C1 segment of cervical spinal cord (tissue), 14 donors: ENCODE results near the gene PTBP3.

Experiments
- DNase-seq, 14 donors: peaks; one replicate each; lab custom pipeline; 2025; lab: John Stamatoyannopoulos, UW

PTBP3 gene

DNA sequence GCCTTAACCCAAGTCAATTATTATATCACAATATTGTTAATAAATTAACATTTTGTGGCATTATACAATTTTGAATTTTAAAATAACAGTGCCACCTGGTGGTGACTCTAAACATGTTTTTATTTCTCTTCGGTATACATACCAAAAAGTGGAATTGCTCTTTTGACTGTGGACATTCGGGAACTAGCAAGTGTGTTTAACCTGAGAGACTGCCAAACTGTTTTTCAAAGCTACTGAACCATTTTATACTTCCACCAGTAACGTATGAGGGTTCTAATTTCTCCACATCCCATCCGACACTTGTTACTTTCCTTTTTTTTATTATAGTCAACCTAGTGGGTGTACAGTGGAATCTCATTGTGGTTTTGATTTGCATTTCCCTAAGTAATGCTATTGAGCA lies 28.2 kb upstream of the PTBP3 start:
- DNase-seq: peak in 2 of 14 donors; percentile 6

DNA sequence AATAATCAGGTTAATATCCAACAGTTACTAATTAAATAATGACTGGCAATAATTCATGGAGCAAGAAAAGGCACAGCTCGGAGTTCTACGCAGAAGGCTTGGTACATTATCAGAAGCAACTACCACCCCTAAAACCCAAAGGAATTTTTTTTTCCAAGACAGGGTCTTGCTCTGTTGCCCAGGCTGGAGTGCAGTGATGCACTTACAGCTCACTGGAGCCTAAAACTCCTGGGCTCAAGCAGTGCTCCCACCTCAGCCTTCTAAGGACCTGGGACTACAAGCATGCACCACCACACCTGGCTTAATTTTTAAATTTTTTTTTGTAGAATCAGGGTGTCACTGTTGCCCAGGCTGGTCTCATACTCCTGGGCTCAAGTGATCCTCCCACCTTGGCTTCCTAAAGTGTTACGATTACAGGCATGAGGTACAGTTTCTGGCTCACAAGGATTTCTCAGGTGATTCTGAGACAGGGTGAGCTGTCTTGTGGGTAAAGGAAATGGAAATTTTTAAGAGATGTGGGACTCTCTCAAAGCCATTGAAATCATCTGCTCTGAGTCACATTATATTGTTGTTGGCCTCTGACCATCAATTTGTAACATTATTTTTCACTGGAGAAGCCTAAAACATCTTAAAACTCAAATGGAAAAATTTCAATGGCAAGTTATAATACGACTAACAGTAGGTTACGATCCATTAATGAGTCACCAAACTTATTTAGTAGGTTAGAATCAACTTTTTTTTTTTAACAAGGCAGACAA lies 26.8 kb upstream of the PTBP3 start:
- DNase-seq: no peak

- no peak for DNase-seq
Observed at GRCh38 chr9:112355427-112355897, 22.0 kb upstream of the PTBP3 start.

DNA sequence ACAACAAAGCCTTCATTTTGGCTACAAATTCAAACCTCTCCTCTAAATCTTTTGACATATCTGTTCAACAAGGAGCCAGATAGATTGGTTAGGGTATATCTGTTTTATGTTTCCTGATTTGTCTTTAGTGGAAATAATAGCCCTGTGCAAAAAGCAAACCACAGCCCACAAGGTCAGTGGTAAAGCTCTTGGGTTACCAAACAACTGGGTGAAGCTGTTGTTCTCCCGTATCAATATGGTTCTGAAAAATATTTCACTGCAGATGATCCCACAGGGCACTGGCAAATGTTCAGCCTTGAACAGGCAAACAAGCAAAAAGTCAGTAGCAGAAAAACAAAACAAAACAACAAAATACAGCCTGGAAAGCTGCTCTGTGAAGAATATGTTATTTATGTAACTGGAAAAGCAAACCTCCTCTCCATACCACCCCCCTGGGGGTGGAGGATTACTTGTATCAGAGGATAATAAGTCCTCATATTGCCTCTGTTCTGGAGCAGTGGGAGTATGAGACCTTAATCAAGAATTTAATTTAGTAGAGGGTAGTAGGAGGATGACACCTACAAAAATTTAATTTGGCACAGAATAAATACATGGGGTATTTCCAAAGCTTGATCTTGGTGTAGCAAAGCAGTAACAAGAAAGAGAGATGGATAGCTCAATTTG lies 20.8 kb upstream of the PTBP3 start:
- no peak for DNase-seq

- no peak for DNase-seq
Observed at GRCh38 chr9:112352209-112352608, 18.8 kb upstream of the PTBP3 start.

GRCh38 chr9:112351184-112351583 lies 17.8 kb upstream of the PTBP3 start:
- no peak for DNase-seq

DNA sequence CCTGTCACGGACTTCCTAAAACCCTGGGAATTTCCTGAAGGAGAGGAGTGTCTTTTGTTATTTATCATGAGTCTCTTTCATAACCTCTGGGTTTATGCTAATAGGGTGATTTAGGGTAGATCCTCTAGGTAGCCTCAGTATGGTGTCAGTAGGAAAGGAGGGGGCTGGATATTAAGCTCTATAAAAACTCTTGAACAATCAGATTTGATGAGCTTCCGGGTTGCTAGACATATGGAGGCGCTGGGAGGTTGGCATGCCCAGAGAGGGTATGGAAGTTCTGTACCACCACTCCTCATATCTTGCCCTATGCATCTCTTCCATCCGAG lies 15.6 kb upstream of the PTBP3 start:
- DNase-seq: no peak

- peak; percentile 0 to 80 (median 66) for DNase-seq
Observed at GRCh38 chr9:112348257-112349007, 15.0 kb upstream of the PTBP3 start.

DNA sequence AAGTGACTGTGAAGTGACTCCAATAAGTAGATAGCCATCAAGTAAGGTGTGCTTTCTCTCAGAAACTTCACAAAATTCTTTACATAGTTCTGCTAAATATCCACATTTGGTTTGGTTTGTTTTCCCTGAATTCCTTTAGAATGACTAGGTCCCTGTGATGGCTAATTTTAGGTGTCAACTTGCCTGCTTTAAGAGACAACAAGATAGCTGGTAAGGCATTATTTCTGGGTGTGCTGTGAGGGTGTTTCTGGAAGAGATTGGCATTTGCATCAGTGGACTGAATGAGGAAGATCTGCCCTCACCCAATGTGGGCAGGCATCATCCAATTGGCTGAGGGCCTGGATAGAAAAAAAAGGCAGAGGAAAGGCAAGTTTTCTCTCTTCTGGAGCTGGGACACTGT lies 8.3 kb upstream of the PTBP3 start:
- DNase-seq: no peak

DNA sequence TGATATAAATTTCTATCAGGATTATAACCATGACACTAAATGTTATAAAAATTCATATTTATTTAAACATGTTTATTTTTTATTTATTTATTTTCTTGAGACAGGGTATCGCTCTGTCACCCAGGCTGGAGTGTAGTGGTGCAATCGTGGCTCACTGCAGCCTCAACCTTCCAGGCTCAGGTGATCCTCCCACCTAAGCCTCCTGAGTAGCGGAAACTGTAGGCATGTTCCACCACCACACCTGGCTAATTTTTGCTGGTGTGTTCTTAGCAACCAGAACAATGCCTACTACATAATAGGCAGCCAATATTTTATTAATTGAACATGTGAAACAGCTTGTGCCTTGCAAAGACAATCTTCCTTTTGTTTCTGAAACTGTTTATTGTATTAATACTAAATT lies 6.5 kb upstream of the PTBP3 start:
- no peak for DNase-seq

DNA sequence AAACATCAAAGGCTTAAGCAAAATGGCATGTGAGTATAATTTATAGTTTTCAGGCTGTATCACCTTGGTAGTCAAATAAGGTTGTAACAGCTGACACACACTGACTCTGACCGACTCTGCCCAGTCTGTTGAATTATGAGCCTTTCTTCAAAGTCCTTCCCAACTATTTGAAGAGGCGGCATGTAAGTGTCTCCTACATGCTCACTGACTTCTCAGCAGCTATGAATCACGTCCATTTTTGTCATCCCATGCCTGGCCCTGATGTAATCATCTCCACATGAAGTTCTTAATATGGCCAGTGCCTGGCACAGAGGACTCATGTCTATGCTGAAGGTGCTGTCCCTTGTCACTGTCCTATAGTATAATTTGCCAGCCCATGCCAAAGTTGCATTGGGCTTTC lies 5.1 kb upstream of the PTBP3 start:
- DNase-seq: no peak

DNA sequence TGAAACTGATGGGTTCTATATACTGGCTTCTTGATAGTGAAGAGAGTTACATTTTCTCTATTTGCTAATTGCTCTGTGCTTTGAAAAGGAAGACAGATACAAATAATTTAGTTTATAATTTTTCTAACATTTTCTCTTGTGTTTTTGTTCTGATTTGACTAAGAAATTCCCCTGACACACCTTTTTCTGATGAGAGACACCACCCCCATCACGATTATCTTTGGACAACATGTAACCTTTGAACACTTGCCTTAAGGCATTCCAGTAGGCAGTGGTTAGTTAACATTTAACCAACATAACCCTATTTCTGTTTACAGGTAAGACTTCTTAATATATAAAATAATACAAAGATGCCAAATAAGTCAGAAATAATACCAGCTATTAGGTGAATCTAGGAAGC lies 4.1 kb upstream of the PTBP3 start:
- no peak for DNase-seq

GRCh38 chr9:112334432-112334841 lies 1.0 kb upstream of the PTBP3 start:
- peak in 1 of 14 donors; percentile 13 for DNase-seq

DNA sequence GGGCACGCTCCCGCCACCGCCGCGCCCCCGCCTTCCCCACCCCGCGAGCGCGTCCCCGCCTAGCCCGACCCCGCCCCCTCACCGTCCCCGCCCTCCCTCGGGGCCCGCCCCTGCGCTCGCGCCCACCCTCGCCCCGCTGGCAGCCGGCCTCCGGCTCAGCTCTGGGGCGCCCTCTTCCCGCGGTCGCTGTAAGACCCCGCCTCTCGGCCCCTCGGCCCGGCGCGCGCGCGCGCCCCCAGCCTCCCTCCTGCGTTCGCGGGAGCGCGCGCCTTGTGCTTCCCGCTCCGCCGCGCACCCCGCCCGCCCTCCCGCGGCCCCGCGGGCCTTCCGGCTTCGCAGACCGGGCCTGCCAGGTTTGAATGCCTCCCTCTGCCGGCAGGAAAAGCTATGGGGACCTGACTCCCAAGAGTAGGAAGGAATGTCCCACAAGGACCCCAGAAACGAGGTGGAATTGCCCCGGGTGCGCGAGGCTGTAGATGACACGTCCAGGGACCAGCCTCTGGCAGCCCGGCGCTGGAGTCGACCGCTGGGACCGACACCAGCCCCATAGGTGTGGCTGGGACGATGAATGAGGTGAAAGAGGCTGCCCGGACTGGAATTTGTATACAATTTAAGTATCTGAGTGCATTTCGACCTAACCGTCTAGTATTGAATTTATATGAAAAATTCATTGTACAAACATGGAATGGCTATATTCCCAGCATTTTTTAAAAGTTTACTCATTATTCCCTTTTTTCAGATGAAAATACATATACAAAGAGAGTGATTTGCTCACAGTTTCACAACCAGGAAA lies 416 bp upstream of the PTBP3 start:
- peak; percentile 62 to 97 (median 89) for DNase-seq

GRCh38 chr9:112332674-112332976 lies 794 bp downstream of the PTBP3 start:
- DNase-seq: peak in 1 of 14 donors; percentile 51

DNA sequence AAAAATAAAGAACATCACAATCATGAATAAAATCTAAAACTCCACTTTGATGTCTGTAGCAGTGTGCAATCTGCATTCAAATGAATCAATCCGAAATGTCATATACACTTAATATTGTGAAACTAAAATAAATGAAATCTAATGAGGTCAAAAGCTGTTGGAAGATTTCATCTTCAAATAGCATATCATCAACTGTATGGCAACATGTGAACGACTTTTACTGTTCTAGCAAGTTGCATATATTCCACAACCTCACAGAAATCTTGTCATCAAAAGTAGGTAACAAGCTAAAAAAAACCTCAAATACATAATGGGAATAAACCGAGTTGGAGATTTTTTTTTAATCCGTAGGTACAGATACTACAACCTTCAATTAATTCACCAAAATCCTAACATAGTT lies 1.2 kb downstream of the PTBP3 start:
- DNase-seq: peak in 1 of 14 donors; percentile 30

GRCh38 chr9:112331674-112331952 lies 1.8 kb downstream of the PTBP3 start:
- peak in 1 of 14 donors; percentile 8 for DNase-seq

GRCh38 chr9:112328545-112328944 lies 4.9 kb downstream of the PTBP3 start:
- no peak for DNase-seq

DNA sequence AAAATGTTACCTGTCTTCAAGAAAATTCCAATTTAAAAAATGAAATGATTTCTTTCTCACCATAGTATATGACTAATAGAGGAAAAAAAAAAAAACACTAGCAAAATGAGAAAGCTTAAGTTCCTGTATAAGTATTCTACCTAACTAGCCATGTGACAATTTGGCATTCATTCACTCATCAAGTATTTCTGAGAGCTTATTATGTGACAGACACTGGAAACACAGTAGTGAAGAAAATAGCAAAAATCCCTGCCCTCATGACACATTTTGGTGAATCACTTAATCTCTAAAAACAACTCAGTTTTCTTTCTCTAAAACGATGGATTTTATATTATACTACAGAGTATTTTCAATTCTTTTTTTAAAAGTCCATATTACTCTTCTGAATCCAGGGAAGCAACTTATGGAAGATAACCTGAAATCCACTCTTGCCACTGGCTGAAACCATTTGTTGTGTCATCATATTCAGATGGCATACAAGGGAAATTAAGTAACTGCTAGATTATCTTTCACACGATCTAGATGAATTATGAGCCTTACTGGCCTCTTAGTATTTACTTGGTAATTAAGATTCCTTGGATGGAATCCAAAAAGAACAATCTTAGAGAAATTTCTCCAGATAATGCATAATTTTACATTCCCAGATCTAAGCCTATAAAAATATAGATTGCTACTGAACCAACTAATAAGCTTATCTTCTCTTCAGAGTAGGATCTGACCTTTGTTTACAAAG lies 5.5 kb downstream of the PTBP3 start:
- DNase-seq: no peak

DNA sequence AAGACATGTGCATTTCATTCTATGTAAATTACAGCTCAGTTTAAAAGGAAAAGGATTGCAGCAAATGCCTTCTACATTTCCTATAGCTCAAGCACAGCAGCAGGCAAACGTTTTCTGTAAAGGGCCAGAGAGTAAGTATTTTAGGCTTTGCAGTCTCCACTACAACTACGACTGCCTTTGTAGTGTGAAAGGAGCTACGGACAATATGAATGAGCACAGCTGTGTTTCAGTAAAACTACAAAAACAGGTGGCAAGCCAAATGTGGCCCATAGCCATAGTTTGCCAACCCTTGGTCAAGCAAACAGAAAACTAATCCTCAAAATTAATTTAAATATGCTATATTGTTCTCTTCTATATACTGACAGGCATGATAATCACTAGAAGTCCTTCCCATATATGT lies 7.2 kb downstream of the PTBP3 start:
- no peak for DNase-seq

DNA sequence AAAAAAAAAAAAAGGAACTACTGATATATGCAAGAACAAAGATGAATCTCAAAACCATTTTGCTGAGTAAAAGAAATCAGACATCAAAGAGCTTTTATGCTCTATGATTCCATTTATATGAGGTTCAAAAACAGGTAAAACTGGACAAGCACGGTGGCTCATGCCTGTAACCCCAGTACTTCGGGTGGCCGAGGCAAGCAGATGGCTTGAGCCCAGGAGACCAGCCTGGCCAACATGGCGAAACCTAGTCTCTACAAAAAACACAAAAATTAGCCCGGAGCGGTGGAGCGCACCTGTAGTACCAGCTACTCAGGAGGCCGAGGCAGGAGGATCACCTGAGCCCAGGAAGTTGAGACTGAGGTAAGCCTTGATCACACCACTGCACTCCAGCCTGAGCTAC lies 7.8 kb downstream of the PTBP3 start:
- no peak for DNase-seq

DNA sequence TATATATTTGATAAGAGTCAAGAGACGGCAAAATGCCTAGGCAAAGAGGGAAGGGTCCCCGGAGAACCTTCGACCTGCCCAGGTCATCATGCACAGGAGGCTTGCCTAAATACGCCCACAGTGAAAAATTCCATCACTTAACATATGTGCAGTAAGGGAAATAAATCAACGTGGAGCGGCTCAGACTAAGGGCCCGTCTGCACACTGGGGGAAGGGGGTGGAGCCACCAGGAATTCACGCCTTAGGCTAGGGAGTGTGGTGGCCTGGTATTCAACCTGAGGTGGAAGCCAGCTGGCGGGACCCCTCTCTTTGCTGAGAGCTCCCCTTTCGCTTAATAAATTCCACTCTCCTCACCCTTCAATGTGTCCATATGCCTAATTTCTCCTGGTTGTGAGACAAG lies 8.3 kb downstream of the PTBP3 start:
- DNase-seq: no peak
